Endodermal cell (in vitro differentiated cells): Measurements from ENCODE around the gene SRRM4. TPM values are rescaled to one million over a fixed set of nuclear protein-coding genes. Genes with fewer than 3 reads are reported as not detected.

Experiments used
- DNase-seq: peaks from one replicate; pipeline ENCODE4 v3.0.0-alpha.2; 2017
- H3K27ac ChIP-seq: 2 replicates; pipeline ENCODE4 v1.5.1; 2013; ENCODE audit warnings: mild to moderate bottlenecking, low read depth, low read length, moderate library complexity
- H3K27me3 ChIP-seq: 2 replicates; pipeline ENCODE4 v1.6.1; 2013; ENCODE audit warnings: mild to moderate bottlenecking, low read length, moderate library complexity; ENCODE audit not compliant: insufficient read depth, control insufficient read depth, poor library complexity, severe bottlenecking
- H3K36me3 ChIP-seq: 2 replicates; pipeline ENCODE4 v1.7.0; 2013; ENCODE audit warnings: mild to moderate bottlenecking, low read length, moderate library complexity; ENCODE audit not compliant: control insufficient read depth, insufficient read depth
- H3K4me1 ChIP-seq: one replicate; pipeline ENCODE4 v1.7.0; 2013; ENCODE audit warnings: low read length; ENCODE audit not compliant: control insufficient read depth, insufficient read depth
- H3K4me3 ChIP-seq: 2 replicates; pipeline ENCODE4 v1.5.1; 2013; ENCODE audit warnings: mild to moderate bottlenecking, low read length, moderate library complexity
- H3K9ac ChIP-seq: 2 replicates; pipeline ENCODE4 v1.6.1; 2013; ENCODE audit warnings: mild to moderate bottlenecking, low read length, moderate library complexity; ENCODE audit not compliant: poor library complexity, severe bottlenecking; ENCODE audit errors: extremely low read depth
- H3K9me3 ChIP-seq: 2 replicates; pipeline ENCODE4 v1.6.1; 2013; ENCODE audit warnings: mild to moderate bottlenecking, low read length, moderate library complexity; ENCODE audit not compliant: control insufficient read depth
- H3K27ac Mint-ChIP-seq: 2 replicates; pipeline ENCODE4 v1.8.0; 2020; ENCODE audit warnings: mixed read lengths
- H3K27me3 Mint-ChIP-seq: 2 replicates; pipeline ENCODE4 v1.8.0; 2021; ENCODE audit warnings: mild to moderate bottlenecking, mixed read lengths; ENCODE audit not compliant: insufficient read depth
- H3K36me3 Mint-ChIP-seq: 2 replicates; pipeline ENCODE4 v1.8.0; 2020; ENCODE audit warnings: low read depth, mixed read lengths
- H3K4me1 Mint-ChIP-seq: 2 replicates; pipeline ENCODE4 v1.8.0; 2020; ENCODE audit warnings: mixed read lengths
- H3K4me3 Mint-ChIP-seq: 2 replicates; pipeline ENCODE4 v1.8.0; 2020; ENCODE audit warnings: mild to moderate bottlenecking, moderate library complexity, mixed read lengths
- H3K9me3 Mint-ChIP-seq: 2 replicates; pipeline ENCODE4 v1.8.0; 2020; ENCODE audit warnings: mild to moderate bottlenecking, mixed read lengths
- CTCF ChIP-seq: fragments of 200-600 bp; sonication (generic); conservative IDR thresholded peaks from 2 replicates; pipeline ENCODE4 v1.5.0; 2021; ENCODE audit warnings: antibody characterized with exemption, mild to moderate bottlenecking
- WGBS, 2 experiments: methylation state at CpG; one replicate each; pipeline versions ENCODE4 v1.1.5 to v1.1.7; 2013; ENCODE audit warnings: missing lambda C conversion rate in 2 of 2, mixed read lengths in 1 of 2; ENCODE audit not compliant: insufficient coverage in 1 of 2, insufficient read length in 1 of 2; 5-methylcytosine and 5-hydroxymethylcytosine counted together
- total RNA-seq, 2 donors: library from RNA; stranded (reverse); fragmentation: NEBNext Ultra II Directional in 1 of 2; extraction: Animal tissue kit (Norgen Biotek cat#: 25700) in 1 of 2; gene quantifications; 2 replicates in 1 of 2; 3 replicates in 1 of 2; pipeline ENCODE4 v1.2.1, GENCODE V29; 2021

SRRM4 gene
- total RNA-seq, 2 donors from 2014 or later: 0.44 to 0.71 TPM

- Histone ChIP-seq H3K4me1 (no peaks in the 10 kb centered on the region), H3K4me3 (no peak overlapping the region), H3K27ac (no peak overlapping the region), H3K36me3 (no peaks in the 10 kb centered on the region), H3K27me3 (no peaks in the 10 kb centered on the region), H3K9ac (no peak overlapping the region), H3K9me3 (no peaks in the 10 kb centered on the region)
- 35 to 54% methylated on average over 3 to 5 of the region's 5 CpGs for WGBS, 2 experiments
- Mint-ChIP-seq H3K27ac (no peak overlapping the region), H3K4me1 (peaks cover 12% of the 10 kb centered on the region), H3K4me3 (no peak overlapping the region), H3K36me3 (no peaks in the 10 kb centered on the region), H3K9me3 (no peaks in the 10 kb centered on the region), H3K27me3 (peaks cover 10% of the 10 kb centered on the region)
- peak; percentile 53 for DNase-seq
- TF ChIP-seq CTCF: no peak
These were observed 22.8 kb upstream of the SRRM4 start for GRCh38 chr12:118958520-118958919.

- no peaks in the 10 kb centered on the region for H3K9me3 ChIP-seq
- Mint-ChIP-seq H3K9me3 (no peaks in the 10 kb centered on the region), H3K4me1 (peaks cover 12% of the 10 kb centered on the region), H3K4me3 (no peak overlapping the region), H3K27ac (no peak overlapping the region), H3K27me3 (peaks cover 12% of the 10 kb centered on the region), H3K36me3 (no peaks in the 10 kb centered on the region)
- 82 to 90% methylated on average over 1 to 4 of the region's 4 CpGs for WGBS, 2 experiments
- no peak for TF ChIP-seq CTCF
- DNase-seq: no peak
- H3K27me3 ChIP-seq: no peaks in the 10 kb centered on the region
- H3K4me3 ChIP-seq: no peak overlapping the region
- no peak overlapping the region for H3K9ac ChIP-seq
- no peaks in the 10 kb centered on the region for H3K36me3 ChIP-seq
- no peaks in the 10 kb centered on the region for H3K4me1 ChIP-seq
- H3K27ac ChIP-seq: no peak overlapping the region
These were observed 22.0 kb upstream of the SRRM4 start for GRCh38 chr12:118959348-118959747.

GRCh38 chr12:118959985-118960560, 21.3 kb upstream of the SRRM4 start:
- H3K36me3 Mint-ChIP-seq: no peaks in the 10 kb centered on the region
- H3K9me3 Mint-ChIP-seq: no peaks in the 10 kb centered on the region
- TF ChIP-seq CTCF: no peak

More at GRCh38 chr12:118959985-118960560, 21.3 kb upstream of the SRRM4 start:
- Mint-ChIP-seq H3K4me3 (no peak overlapping the region), H3K27ac (no peak overlapping the region), H3K4me1 (peaks cover 12% of the 10 kb centered on the region), H3K27me3 (peaks cover 19% of the 10 kb centered on the region)
- Histone ChIP-seq H3K27me3 (no peaks in the 10 kb centered on the region), H3K9ac (no peak overlapping the region), H3K4me1 (no peaks in the 10 kb centered on the region), H3K4me3 (no peak overlapping the region), H3K36me3 (no peaks in the 10 kb centered on the region), H3K9me3 (no peaks in the 10 kb centered on the region), H3K27ac (no peak overlapping the region)
- DNase-seq: no peak
- WGBS, 2 experiments: 84 to 100% methylated on average over 1 to 2 of the region's 2 CpGs
